ENCODE results near the gene AKAIN1.

DNA sequence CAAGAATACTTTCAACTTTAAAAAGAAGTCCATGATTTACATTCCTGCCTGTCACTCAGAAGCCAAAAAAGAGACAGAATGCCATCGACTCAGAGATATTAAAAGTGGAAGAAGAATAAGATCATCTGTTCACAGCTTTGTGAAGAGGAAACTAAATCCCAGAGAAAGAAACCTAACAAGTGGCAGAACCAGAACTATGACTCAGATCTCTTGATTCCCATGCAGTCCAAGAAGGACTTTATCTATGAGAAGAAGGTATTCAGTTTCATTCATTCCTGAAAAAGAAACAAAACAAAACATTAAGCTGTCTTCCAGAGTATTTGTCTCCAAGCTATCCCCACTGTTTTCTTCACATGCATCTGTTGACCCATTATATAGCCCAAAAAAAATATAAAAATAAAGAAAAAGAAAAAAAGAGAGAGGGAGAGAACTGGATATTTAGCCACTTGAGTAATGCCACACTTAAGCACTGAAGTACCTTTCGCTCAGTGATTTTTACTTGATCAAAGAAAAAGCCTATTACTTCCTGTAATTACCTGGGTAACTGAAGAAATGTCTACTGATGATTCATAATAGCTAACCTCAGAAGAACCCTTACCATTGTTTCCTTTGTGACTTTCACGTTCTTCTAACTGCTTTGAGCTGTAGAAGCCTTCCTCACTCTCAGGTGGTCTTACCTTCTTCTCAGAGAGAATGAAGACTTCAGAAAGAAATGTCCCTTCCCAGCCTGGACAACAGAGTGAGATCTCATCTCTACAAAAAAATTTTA is 17.7 kb upstream of the AKAIN1 start:
- TF ChIP-seq ZNF274 (IDR thresholded peaks at IDR 0.05; ENCODE audit: low read depth, low read length) = no peak
- TF ChIP-seq SUZ12 (IDR thresholded peaks at IDR 0.05; ENCODE audit: extremely low read depth, insufficient read depth, insufficient read length) = no peak
- TF ChIP-seq YY1 (IDR thresholded peaks at IDR 0.05; ENCODE audit: insufficient read depth, insufficient read length) = no peak
